ENCODE results near the gene FSHR.

FSHR gene

GRCh38 chr2:49067971-49068370 is 86.3 kb downstream of the FSHR start:
- H3K4me1 ChIP-seq (ENCODE audit: insufficient read depth, poor library complexity, severe bottlenecking): no peaks in the 10 kb centered on the region
- no peaks in the 10 kb centered on the region for H3K27me3 ChIP-seq (ENCODE audit: insufficient read depth, poor library complexity, severe bottlenecking)

GRCh38 chr2:49053156-49053555 is 101.2 kb downstream of the FSHR start:
- Histone ChIP-seq H3K9me3 (ENCODE audit: severe bottlenecking) (no peaks in the 10 kb centered on the region), H3K4me1 (ENCODE audit: insufficient read depth, poor library complexity, severe bottlenecking) (no peaks in the 10 kb centered on the region), H3K27ac (ENCODE audit: poor library complexity, severe bottlenecking) (no peak overlapping the region), H3K4me3 (ENCODE audit: severe bottlenecking) (no peak overlapping the region), H3K27me3 (ENCODE audit: insufficient read depth, poor library complexity, severe bottlenecking) (no peaks in the 10 kb centered on the region), H3K36me3 (ENCODE audit: low read depth) (no peaks in the 10 kb centered on the region)
- no peak for TF ChIP-seq CTCF (IDR thresholded peaks at IDR 0.05; ENCODE audit: poor library complexity, severe bottlenecking)
- DNase-seq (ENCODE audit: low spot score): no peak
- no peak for ATAC-seq (ENCODE audit: low read depth)

More at GRCh38 chr2:49067971-49068370, 86.3 kb downstream of the FSHR start:
- Histone ChIP-seq H3K9me3 (ENCODE audit: severe bottlenecking) (no peaks in the 10 kb centered on the region), H3K4me3 (ENCODE audit: severe bottlenecking) (no peak overlapping the region), H3K36me3 (ENCODE audit: low read depth) (no peaks in the 10 kb centered on the region), H3K27ac (ENCODE audit: poor library complexity, severe bottlenecking) (no peak overlapping the region)
- no peak for DNase-seq (ENCODE audit: low spot score)
- TF ChIP-seq CTCF (IDR thresholded peaks at IDR 0.05; ENCODE audit: poor library complexity, severe bottlenecking): no peak
- ATAC-seq (ENCODE audit: low read depth): no peak

- TF ChIP-seq CTCF (IDR thresholded peaks at IDR 0.05; ENCODE audit: poor library complexity, severe bottlenecking): no peak
- no peaks in the 10 kb centered on the region for H3K9me3 ChIP-seq (ENCODE audit: severe bottlenecking)
- H3K36me3 ChIP-seq (ENCODE audit: low read depth): no peaks in the 10 kb centered on the region
- H3K4me1 ChIP-seq (ENCODE audit: insufficient read depth, poor library complexity, severe bottlenecking): no peaks in the 10 kb centered on the region
- ATAC-seq (ENCODE audit: low read depth) (no peak), DNase-seq (ENCODE audit: low spot score) (no peak)
- H3K27ac ChIP-seq (ENCODE audit: poor library complexity, severe bottlenecking): no peak overlapping the region
- no peaks in the 10 kb centered on the region for H3K27me3 ChIP-seq (ENCODE audit: insufficient read depth, poor library complexity, severe bottlenecking)
- no peak overlapping the region for H3K4me3 ChIP-seq (ENCODE audit: severe bottlenecking)
These were observed 104.0 kb downstream of the FSHR start for GRCh38 chr2:49050265-49050664.

- Histone ChIP-seq H3K4me1 (ENCODE audit: insufficient read depth, poor library complexity, severe bottlenecking) (no peaks in the 10 kb centered on the region), H3K36me3 (ENCODE audit: low read depth) (no peaks in the 10 kb centered on the region), H3K9me3 (ENCODE audit: severe bottlenecking) (no peaks in the 10 kb centered on the region), H3K27ac (ENCODE audit: poor library complexity, severe bottlenecking) (no peak overlapping the region), H3K27me3 (ENCODE audit: insufficient read depth, poor library complexity, severe bottlenecking) (no peaks in the 10 kb centered on the region), H3K4me3 (ENCODE audit: severe bottlenecking) (no peak overlapping the region)
- ATAC-seq (ENCODE audit: low read depth) (no peak), DNase-seq (ENCODE audit: low spot score) (no peak)
- no peak for TF ChIP-seq CTCF (IDR thresholded peaks at IDR 0.05; ENCODE audit: poor library complexity, severe bottlenecking)
These were observed 105.2 kb downstream of the FSHR start for GRCh38 chr2:49049161-49049560.

GRCh38 chr2:49045083-49045482 is 109.2 kb downstream of the FSHR start:
- DNase-seq (ENCODE audit: low spot score) (no peak), ATAC-seq (ENCODE audit: low read depth) (no peak)
- no peaks in the 10 kb centered on the region for H3K4me1 ChIP-seq (ENCODE audit: insufficient read depth, poor library complexity, severe bottlenecking)
- TF ChIP-seq CTCF (IDR thresholded peaks at IDR 0.05; ENCODE audit: poor library complexity, severe bottlenecking): no peak
- H3K9me3 ChIP-seq (ENCODE audit: severe bottlenecking): no peaks in the 10 kb centered on the region
- H3K36me3 ChIP-seq (ENCODE audit: low read depth): no peaks in the 10 kb centered on the region
- H3K27ac ChIP-seq (ENCODE audit: poor library complexity, severe bottlenecking): no peak overlapping the region
- H3K4me3 ChIP-seq (ENCODE audit: severe bottlenecking): no peak overlapping the region
- no peaks in the 10 kb centered on the region for H3K27me3 ChIP-seq (ENCODE audit: insufficient read depth, poor library complexity, severe bottlenecking)
